ENCODE data around the gene SLC2A6. TPM values are rescaled to one million over a fixed set of nuclear protein-coding genes. Genes with fewer than 3 reads are reported as not detected.

The SLC2A6 gene
- total RNA-seq, 1 donor from 2014 or later, result 4.0 TPM

GRCh38 chr9:133495327-133496293 lies 16.7 kb upstream of the SLC2A6 start:
- Mint-ChIP-seq H3K9me3 (no peaks in the 10 kb centered on the region), H3K27ac (no peak overlapping the region), H3K27me3 (no peaks in the 10 kb centered on the region), H3K4me3 (no peak overlapping the region), H3K36me3 (ENCODE audit: low read depth) (no peaks in the 10 kb centered on the region), H3K4me1 (no peaks in the 10 kb centered on the region)
- intact Hi-C loops (cut with micrococcal nuclease), result no loop called here
- no peak for DNase-seq

- DNase-seq, result no peak
- H3K27ac Mint-ChIP-seq, result no peak overlapping the region
- peaks cover 1% of the 10 kb centered on the region for H3K27me3 Mint-ChIP-seq
- no peaks in the 10 kb centered on the region for H3K4me1 Mint-ChIP-seq
- no peaks in the 10 kb centered on the region for H3K9me3 Mint-ChIP-seq
- H3K36me3 Mint-ChIP-seq (ENCODE audit: low read depth), result no peaks in the 10 kb centered on the region
- H3K4me3 Mint-ChIP-seq, result no peak overlapping the region
- intact Hi-C loops (cut with micrococcal nuclease), result no loop called here
These were observed 15.9 kb upstream of the SLC2A6 start for GRCh38 chr9:133494636-133495326.

- no peaks in the 10 kb centered on the region for H3K36me3 Mint-ChIP-seq (ENCODE audit: low read depth)
- no peak overlapping the region for H3K4me3 Mint-ChIP-seq
- intact Hi-C loops (cut with micrococcal nuclease), result no loop called here
- peaks cover 1% of the 10 kb centered on the region for H3K27me3 Mint-ChIP-seq
- no peak for DNase-seq
- H3K9me3 Mint-ChIP-seq, result no peaks in the 10 kb centered on the region
- H3K4me1 Mint-ChIP-seq, result no peaks in the 10 kb centered on the region
- no peak overlapping the region for H3K27ac Mint-ChIP-seq
These were observed 15.1 kb upstream of the SLC2A6 start for GRCh38 chr9:133493845-133494540.

- Mint-ChIP-seq H3K4me1 (no peaks in the 10 kb centered on the region), H3K4me3 (no peak overlapping the region), H3K36me3 (ENCODE audit: low read depth) (no peaks in the 10 kb centered on the region), H3K27ac (no peak overlapping the region), H3K27me3 (peaks cover 1% of the 10 kb centered on the region), H3K9me3 (no peaks in the 10 kb centered on the region)
- DNase-seq, result no peak
- intact Hi-C loops (cut with micrococcal nuclease), result no loop called here
These were observed 14.5 kb upstream of the SLC2A6 start for GRCh38 chr9:133493428-133493827.

GRCh38 chr9:133492061-133493021 lies 13.4 kb upstream of the SLC2A6 start:
- no peak overlapping the region for H3K4me3 Mint-ChIP-seq
- H3K27me3 Mint-ChIP-seq, result peaks cover 1% of the 10 kb centered on the region
- DNase-seq, result no peak
- H3K36me3 Mint-ChIP-seq (ENCODE audit: low read depth), result no peaks in the 10 kb centered on the region
- H3K4me1 Mint-ChIP-seq, result no peaks in the 10 kb centered on the region
- H3K9me3 Mint-ChIP-seq, result no peaks in the 10 kb centered on the region
- no peak overlapping the region for H3K27ac Mint-ChIP-seq
- intact Hi-C loops (cut with micrococcal nuclease), result no loop called here

- intact Hi-C loops (cut with micrococcal nuclease), result no loop called here
- Mint-ChIP-seq H3K27me3 (peaks cover 1% of the 10 kb centered on the region), H3K9me3 (no peaks in the 10 kb centered on the region), H3K4me1 (no peaks in the 10 kb centered on the region), H3K36me3 (ENCODE audit: low read depth) (no peaks in the 10 kb centered on the region), H3K27ac (no peak overlapping the region), H3K4me3 (no peak overlapping the region)
- no peak for DNase-seq
These were observed 12.7 kb upstream of the SLC2A6 start for GRCh38 chr9:133491656-133491925.

- DNase-seq, result no peak
- Mint-ChIP-seq H3K27ac (no peak overlapping the region), H3K36me3 (ENCODE audit: low read depth) (no peaks in the 10 kb centered on the region), H3K9me3 (no peaks in the 10 kb centered on the region), H3K4me3 (no peak overlapping the region), H3K27me3 (peaks cover 3% of the 10 kb centered on the region), H3K4me1 (no peaks in the 10 kb centered on the region)
- intact Hi-C loops (cut with micrococcal nuclease), result no loop called here
These were observed 12.2 kb upstream of the SLC2A6 start for GRCh38 chr9:133490865-133491655.

GRCh38 chr9:133490201-133490681 lies 11.3 kb upstream of the SLC2A6 start:
- no peak overlapping the region for H3K27ac Mint-ChIP-seq
- H3K4me3 Mint-ChIP-seq, result no peak overlapping the region
- no peaks in the 10 kb centered on the region for H3K36me3 Mint-ChIP-seq (ENCODE audit: low read depth)
- no peak for DNase-seq
- intact Hi-C loops (cut with micrococcal nuclease), result no loop called here
- H3K9me3 Mint-ChIP-seq, result no peaks in the 10 kb centered on the region
- peaks cover 3% of the 10 kb centered on the region for H3K27me3 Mint-ChIP-seq
- no peaks in the 10 kb centered on the region for H3K4me1 Mint-ChIP-seq

GRCh38 chr9:133489253-133490190 lies 10.6 kb upstream of the SLC2A6 start:
- peaks cover 3% of the 10 kb centered on the region for H3K27me3 Mint-ChIP-seq
- no peak for DNase-seq
- no peak overlapping the region for H3K27ac Mint-ChIP-seq
- no peaks in the 10 kb centered on the region for H3K9me3 Mint-ChIP-seq
- intact Hi-C loops (cut with micrococcal nuclease), result no loop called here
- no peaks in the 10 kb centered on the region for H3K36me3 Mint-ChIP-seq (ENCODE audit: low read depth)
- no peak overlapping the region for H3K4me3 Mint-ChIP-seq
- no peaks in the 10 kb centered on the region for H3K4me1 Mint-ChIP-seq

- DNase-seq, result no peak
- Mint-ChIP-seq H3K9me3 (no peaks in the 10 kb centered on the region), H3K27ac (no peak overlapping the region), H3K27me3 (peaks cover 5% of the 10 kb centered on the region), H3K4me1 (no peaks in the 10 kb centered on the region), H3K4me3 (no peak overlapping the region), H3K36me3 (ENCODE audit: low read depth) (no peaks in the 10 kb centered on the region)
- intact Hi-C loops (cut with micrococcal nuclease), result no loop called here
These were observed 9.9 kb upstream of the SLC2A6 start for GRCh38 chr9:133488686-133489252.

- DNase-seq, result no peak
- intact Hi-C loops (cut with micrococcal nuclease), result no loop called here
- Mint-ChIP-seq H3K27ac (no peak overlapping the region), H3K4me1 (no peaks in the 10 kb centered on the region), H3K36me3 (ENCODE audit: low read depth) (no peaks in the 10 kb centered on the region), H3K27me3 (peaks cover 8% of the 10 kb centered on the region), H3K9me3 (no peaks in the 10 kb centered on the region), H3K4me3 (no peak overlapping the region)
These were observed 8.4 kb upstream of the SLC2A6 start for GRCh38 chr9:133487331-133487725.

Data from activated CD4-positive, alpha-beta T cell treated with anti-CD3 and anti-CD28 coated beads, Interleukin-2, amount 10 ng/mL, durations not matched to agents 24 days and 14 days (primary cell).